HG03354 (cell line): ENCODE measurements around the gene OLFML2A.
"Not testable (repeated sequence)": the region's sequence is repeated elsewhere in the genome, so short reads cannot be mapped to it uniquely, and the experiment has no call there.

Experiments
- ATAC-seq: cut with Tn5 transposase; IDR thresholded peaks from one replicate; pipeline ENCODE4 v1.9.1; 2021; ENCODE audit warnings: mild to moderate bottlenecking; ENCODE audit not compliant: unreplicated experiment, poor library complexity, severe bottlenecking

Gene OLFML2A

DNA sequence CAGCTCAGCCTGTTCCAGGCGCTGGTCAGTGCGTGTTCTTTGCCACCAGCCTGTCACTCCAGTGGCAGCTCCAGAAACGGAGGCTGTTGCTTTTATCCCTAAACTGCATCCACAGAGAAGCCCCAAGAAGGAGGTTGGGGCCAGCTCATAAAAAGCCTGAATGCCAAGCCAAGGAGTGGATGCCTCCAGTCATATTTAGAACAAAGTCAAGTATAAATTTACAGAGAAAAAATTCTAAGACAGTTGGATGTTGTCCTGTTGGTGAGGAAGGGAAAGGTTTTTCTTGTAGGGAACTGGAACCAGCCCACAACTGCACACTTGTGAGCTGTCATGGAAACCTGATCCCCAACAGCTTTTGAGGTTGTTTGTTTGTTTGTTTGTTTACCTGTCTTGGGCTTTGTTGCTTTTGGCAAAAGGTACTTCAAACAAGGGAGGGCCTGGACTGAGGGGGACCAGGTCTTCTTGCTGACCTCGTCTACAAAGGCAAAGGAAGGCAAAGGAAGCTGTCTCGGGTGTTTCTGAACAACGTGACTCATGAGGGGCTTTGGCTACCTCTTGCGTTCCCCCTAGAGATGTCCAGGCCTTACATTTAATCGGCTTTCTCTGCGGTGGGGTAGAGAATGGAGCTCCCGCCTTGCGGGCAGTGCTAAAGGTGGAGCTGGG is 36.7 kb downstream of the OLFML2A start:
- ATAC-seq = no peak

DNA sequence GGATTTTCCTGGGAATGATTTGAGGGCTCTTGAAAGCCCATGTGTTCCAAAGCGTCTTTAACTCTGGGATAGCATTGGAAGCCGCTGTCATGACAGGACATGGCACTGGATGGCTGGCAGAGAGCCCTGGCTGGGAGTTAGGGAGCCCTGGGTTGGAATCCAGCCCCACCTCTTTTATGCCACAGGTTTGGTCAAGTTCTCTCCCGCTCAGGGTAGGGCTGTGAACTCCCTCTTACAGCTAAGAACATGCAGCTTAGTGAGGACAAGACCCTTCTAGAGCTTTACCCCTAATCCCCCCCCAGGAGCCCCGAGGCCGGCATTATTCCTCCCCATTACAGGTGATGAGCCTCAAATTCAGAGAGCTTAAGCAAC is 37.2 kb downstream of the OLFML2A start:
- ATAC-seq = no peak

DNA sequence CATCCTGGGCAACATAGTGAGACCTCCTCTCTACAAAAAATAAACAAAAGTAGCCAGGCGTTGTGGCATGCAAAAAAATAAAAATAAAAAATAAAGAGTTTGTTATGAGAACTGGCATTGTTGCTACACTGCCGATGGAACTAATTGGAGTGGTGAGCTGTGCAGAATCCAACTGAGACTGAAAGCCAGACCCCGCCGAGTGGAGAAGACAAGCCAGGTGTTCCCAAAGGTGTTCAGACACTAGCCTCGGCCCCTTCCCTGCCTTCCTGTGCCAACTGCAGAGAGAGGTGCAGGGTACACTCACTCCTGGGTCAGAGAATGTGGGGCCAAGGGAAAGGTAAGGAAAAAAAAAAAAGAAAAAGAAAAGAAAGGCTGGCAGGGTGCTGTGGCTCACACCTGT is 38.7 kb downstream of the OLFML2A start:
- no peak for ATAC-seq

DNA sequence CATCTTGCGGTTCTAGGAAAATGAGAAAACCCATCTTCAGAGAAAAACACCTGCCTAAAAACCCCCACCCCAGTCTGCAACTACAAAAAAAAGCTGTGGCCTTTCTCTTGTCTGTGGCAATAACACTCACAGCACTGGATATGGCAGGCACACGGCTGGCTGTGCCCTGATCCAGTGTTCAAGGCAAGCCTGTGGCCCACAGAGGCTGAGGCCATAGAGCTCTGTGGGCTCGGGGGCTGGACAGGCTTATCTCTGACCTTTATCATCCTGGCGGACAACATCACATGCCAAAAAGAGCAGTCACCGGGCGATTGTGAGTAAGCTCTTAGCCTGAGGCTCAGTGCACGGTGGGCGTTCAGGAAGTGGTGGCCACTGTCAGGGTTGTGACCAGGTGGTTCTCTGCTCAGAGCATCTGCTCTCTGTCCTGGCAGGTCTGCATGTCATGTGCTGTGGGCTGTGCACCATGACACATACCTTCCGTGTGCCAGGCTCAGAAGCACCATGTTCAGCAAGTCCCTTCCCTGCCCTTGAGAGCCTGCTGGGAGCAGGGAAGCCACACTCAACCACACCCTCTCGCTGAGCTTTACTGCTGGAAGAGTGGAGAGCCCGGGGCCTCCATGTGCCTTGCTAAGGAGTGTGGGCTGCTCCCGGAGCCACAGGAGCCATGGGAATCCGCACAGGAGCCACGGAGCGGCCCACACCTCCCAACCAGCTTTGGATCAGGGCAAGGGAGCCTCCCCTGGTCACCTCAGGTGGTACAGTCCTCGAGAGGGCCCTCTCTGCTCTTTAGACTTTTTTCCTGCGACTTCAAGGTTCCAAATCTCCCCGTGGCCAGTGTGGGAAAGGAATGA is 41.7 kb downstream of the OLFML2A start:
- ATAC-seq = no peak

DNA sequence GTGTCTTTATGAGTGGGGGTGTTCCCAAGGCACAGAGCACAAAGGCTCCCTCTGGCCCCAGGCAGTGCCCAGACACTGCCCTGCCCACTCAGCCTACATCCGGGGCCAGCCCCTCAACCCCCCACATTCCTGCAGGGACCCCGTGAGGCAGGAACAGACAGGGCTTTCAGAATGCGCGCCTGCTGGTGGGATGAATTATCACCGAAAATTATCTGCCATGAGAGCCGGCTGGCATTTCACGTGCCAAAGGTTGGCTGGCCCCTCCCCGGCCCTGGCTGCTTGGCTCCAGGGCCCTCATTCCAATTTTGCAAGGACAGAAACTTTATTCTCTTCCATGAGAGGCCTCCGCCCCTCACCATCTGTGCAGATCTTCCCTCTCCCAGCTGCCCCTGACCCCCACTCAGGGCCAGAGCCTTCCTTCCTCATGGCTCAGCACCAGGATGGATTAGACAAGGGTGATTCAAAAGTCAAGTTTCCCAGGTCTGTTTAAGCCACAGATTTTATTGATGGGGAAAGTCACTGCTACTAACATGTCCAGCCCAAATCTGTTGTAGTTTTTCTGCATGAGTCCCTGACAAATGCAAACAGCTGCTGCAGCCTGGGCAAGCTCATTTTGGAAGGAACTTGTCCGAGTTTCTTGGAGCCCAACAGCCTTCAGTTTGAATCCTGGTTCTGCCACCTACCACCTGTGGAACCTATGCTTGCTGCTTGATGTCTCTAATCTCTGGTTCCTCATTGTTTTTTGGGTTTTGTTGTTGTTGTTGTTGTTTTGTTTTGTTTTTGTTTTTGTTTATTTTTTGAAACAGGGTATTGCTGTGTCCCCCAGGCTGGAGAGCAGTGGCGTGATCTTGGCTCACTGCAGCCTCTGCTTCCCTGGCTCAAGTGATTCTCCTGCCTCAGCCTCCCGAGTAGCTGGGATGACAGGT is 44.0 kb downstream of the OLFML2A start:
- no peak for ATAC-seq

DNA sequence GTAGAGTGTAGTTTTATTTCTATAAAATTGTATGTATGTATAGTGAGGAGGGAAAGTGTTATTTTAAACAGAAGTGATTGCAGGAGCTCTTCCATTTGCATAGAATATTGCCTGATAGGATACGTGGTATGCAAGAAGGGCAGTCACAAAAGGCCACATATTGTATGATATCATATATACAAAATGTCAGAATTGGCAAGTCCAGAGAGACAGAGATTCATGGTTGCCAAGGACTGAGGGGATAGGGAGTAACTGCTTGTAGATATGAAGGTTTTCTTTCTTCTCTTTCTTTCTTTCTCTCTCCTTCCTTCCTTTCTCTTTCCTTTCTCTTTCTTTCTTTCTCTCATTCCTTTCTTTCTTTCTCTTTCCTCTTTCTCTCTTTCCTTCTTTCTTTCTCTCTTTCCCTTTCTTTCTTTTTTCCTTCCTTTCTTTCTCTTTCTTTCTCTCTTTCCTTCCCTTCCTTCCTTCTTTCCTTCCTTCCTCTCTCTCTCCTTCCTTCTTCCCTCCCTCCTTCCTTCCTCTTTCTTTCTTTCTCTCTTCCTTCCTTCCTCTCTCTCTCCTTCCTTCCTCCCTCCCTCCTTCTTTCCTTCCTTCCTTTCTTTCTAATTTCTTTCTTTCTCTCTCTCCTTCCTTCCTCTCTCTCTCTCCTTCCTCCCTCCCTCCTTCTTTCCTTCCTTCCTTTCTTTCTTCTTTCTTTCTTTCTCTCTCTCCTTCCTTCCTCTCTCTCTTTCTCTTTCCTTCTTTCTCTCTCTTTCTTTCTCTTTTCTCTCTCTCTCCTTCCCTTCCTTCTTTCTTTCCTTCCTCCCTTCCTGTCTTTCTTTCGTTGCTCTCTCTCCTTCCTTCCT is 51.8 kb downstream of the OLFML2A start:
- ATAC-seq = no peak

DNA sequence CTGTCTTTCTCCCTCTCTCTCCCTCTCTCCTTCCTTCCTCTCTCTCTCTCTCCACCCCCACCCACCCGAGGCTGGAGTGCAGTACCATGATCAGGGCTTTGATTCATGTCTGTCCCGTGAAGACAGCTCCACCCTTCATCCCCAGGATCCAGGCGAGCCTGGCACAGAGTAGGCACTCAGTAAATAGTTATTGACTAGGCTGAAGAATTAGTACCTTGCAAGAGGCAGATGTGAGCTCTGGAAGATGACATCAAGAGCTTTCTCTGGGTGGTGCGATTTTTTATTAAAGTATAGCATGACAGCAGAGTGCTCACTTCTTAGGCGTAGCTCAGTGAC is 52.4 kb downstream of the OLFML2A start:
- no peak for ATAC-seq

DNA sequence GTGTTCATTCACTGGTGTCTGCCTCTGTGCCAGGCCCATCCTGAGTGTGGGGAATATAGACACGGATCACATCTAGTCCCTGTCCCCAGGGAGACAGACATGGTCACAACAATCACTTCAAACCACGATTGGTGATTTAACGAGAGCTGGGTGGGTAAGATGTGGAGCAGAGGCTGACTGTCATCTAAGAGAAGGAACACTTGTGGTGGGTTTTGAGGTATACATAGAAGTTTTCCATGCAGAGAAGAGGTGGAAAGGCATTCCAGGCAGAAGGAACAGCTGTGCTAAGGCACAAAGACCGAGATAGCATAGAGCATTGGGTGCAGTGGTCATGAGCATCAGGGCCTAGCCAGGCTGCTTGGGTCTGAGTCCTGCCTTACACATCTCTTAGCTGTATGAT is 53.7 kb downstream of the OLFML2A start:
- ATAC-seq = no peak

DNA sequence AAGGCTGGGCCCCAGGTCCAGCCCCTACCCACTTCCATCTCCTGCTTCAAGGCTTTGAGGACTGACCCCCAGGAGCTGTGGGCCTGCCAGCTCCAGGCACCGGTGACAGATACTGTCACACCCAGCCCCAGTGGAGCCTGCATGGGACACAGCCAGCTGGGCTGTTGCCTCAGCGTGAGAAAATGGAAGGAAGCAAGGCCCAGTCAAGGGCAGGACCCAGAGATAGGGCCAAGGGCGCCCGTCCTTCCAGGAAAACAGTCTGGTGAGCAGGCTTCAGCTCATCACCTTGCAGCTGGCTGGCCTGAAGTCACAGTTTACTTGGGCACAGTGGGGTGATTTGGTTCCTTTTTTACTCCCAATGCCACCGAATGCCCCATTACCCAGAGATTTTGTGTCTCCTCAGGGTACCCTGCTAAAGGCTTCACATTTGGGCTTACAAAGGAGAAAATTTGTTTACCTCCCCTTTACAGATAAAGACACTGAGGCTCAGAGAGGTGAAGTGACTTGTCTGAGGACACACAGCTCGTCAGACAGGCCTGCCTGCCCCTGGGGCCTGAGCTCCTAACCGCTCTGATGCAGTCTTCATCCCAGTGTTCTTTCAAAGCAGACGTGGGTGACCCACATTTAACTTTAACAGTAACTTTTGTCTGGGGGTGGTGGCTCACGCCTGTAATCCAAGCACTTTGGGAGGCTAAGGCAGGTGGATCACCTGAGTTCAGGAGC is 54.9 kb downstream of the OLFML2A start:
- ATAC-seq = no peak

DNA sequence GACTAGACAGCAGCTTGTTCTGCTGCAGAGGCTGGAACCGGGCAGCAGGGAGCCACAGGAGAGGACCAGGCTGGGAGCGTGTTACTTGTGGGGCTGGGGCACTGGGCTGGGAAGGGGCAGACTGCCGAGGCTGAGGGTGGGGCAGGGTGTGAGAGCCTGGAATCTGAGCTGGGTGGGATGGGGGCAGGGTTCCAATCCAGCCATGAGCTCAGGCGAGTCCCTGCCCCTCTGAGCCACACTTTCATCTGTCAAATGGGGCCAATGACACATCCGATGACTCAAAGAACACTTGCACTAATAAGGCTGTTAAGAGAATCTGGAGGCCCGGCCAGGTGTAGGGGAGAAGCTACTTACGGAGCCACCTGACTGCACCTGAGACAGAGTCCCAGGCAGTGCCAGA is 57.7 kb downstream of the OLFML2A start:
- ATAC-seq = no peak

DNA sequence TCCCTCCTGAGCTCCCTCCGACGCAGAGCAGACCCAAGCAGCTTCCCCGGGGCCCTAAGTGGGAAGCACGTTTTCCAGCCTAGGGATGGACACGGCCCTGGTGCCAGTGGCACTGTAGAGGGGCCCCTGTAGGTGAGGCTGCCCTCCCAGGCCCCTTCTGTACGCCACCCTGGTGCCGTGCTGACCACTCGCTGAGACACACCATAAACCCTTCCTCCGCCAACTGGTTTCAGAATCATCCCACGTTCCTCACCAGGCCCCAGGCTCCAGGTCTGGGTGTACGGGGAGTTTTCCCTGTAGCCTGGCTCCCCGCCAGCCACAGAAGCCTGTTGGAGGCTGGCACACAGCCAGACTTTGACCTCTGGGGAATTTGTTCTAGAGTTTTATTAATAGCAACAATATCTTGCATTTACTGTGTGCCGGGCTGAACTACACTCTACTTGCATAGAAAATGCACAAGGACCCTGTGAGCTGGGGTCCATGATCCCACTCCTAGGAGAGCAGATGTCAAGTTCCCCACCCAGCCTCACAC is 58.2 kb downstream of the OLFML2A start:
- no peak for ATAC-seq

DNA sequence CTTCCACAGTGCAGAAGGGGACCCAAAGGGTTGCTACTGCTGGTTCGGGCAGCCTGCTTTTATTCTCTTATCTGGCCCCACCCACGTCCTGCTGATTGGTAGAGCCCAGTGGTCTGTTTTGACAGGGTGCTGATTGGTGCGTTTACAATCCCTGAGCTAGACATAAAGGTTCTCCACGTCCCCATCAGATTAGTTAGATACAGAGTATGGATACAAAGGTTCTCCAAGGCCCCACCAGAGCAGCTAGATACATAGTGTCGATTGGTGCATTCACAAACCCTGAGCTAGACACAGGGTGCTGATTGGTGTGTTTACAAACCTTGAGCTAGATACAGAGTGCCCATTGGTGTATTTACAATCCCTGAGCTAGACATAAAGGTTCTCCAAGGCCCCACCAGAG is 61.2 kb downstream of the OLFML2A start:
- not testable (repeated sequence) for ATAC-seq

DNA sequence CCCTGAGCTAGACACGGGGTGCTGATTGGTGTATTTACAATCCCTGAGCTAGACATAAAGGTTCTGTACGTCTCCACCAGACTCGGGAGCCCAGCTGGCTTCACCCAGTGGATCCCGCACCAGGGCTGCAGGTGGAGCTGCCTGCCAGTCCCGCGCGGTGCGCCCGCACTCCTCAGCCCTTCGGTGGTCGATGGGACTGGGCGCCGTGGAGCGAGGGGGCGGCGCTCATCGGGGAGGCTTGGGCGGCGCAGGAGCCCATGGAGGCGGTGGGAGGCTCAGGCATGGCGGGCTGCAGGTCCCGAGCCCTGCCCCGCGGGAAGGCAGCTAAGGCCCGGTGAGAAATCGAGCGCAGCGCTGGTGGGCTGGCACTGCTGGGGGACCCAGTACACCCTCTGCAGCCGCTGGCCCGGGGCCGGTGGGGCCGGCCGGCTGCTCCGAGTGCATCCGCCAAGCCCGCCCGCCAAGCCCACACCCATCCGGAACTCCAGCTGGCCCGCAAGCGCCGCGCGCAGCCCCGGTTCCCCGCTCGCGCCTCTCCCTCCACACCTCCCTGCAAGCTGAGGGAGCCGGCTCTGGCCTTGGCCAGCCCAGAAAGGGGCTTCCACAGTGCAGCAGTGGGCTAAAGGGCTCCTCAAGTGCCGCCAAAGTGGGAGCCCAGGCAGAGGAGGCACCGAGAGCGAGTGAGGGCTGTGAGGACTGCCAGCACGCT is 61.8 kb downstream of the OLFML2A start:
- ATAC-seq = not testable (repeated sequence)

DNA sequence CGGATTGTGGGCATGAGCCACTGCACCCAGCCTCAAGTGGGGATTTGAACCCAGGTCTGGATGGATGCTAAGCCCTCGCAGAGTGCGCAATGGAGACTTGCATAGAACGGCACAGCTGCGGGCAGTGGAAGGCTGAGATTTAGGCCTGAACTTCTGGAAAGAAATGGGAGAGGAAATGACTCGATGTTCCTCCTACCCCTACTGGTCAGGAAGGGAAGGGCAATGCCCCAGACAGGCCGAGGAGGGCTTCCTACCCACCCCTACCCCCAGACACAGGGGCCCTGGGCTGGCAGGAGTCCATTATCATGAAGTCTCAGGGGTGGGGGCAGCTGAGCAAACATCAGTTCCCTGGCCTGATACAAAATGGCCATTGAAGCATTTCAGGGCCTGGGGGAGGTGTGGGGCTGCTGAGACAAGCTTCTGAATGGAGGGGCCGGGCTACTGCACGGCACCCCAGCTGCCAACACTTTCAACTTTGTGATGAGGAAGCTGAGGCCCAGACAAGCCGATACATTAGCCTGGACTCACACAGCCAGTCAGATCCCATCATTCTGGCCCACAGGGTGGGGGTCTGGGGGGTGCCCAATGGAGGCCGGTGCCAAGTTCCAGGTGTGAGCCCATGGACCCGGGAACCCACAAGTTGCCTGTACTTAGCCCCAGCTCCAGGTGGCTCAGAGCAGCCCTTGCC is 62.8 kb downstream of the OLFML2A start:
- ATAC-seq = no peak

DNA sequence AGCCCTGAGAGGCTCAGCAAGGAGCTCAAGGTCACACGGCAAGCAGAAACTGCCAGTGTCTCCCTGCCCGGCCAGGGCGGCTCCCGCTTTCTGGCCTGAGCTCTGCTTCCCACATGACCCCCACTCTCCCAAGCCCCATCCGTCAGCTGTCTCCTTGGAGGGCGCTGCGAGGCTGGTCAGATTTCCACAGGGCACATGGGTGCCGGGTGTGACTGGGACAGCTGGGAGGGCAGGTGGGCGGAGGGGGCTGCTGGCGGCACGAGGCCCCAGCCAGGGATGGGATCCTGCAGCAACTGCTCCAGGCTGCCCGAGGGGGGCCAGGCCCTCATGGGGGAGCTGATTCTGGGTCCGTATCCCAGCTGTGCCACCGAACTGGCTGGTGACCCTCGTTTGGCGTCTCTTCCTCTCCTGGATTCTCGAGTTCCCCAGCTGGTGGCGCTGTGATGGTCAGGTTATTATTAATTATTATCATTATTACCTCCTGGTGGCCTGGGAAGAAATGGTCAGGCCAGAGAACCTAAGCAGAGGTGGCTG is 63.4 kb downstream of the OLFML2A start:
- ATAC-seq = no peak

DNA sequence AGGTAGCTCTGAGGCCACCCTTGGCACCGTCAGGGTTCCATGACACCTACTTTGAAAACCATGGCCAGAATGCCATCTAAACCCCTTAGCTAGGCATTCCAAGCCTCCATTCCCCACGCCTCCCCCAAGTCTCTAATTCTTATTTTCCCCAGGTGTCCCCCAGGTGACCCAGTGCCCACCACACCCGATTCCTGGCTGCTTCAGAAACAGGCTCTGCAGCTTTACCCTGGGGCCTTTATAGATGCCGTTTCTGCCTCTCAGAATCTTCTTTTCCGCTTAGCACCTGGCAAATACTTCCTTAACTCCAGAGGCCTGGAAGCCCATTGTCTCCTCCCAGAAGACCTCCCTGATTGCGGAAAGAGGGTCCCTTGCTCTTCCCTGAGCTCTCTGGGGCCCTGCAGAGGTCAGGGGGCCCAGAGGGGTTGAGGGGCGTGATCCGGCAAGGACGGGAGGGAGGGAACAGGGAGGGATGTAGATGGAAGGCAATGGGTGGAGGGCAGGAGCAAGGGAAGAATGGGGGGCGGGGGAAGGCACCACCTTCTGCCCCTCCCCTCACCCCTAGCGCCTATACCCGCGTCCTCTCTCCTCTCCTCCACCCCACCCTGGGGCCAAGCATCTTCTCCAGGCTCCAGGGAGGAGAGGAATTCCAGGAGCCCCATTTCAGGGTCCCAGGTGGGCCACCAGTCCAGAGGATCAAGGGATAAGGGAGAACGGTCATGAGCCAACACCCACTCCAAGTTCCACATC is 64.3 kb downstream of the OLFML2A start:
- no peak for ATAC-seq
